GM19043 (cell line): Measurements from ENCODE around the gene CEMIP.

Source experiments
- ATAC-seq: cut with Tn5 transposase; IDR thresholded peaks from one replicate; pipeline ENCODE4 v1.9.1; 2021; ENCODE audit warnings: low read depth; ENCODE audit not compliant: unreplicated experiment

CEMIP gene

DNA sequence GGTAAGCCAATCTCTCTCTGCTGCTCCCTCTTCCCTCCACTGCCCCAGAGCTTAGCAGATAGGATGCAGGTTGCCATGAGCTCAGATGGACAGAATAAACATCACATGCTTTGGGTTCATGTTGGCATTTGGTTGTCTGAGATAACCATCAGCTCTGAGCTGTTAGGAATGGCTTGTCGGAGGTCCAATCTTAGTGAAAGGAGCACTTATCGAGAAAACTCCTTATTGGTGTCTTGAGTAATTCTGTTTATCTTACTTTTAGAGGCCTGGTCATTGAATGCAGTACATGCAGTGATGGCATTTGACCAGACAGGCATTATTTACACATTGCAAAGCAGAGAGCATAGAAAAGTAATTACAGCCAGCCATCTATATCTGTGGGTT lies 99.7 kb downstream of the CEMIP start:
- ATAC-seq, result no peak

DNA sequence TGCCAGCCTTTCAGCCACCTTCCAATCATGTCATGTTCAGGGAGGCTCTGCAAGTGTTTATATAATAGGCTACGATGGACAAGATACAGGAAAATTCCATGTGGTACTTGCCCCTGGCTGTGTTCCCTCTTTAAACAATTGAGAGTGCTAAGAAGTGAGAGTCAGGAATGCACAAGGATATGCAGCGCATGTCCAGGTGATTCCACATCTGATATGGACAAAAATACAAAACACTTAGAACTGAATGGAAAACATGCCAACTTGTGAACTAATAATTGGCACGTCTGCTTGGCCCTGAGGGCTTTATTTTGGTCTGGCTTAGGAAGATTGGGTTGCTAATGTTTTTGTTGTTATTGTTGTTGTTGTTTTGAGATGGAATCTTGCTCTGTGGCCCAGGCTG lies 100.9 kb downstream of the CEMIP start:
- ATAC-seq, result no peak

DNA sequence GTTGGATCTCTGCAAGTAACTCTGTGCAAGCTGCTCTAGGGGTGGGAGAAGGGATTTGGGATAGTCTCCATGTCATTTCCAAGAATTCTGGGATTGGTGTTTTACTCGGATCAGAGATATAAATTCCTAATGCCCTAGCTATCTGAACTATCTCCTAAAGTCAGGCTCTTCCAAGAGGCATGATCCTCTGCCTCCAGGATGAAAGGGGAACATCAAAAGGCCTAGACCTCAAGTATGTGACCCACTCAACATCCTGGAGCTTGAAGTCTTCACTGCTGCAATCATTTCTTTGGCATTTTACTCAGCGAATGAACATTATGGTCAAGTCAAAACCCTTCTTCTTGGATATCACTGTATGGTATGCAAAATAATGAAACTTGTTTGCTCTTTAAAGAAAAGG lies 104.5 kb downstream of the CEMIP start:
- no peak for ATAC-seq

DNA sequence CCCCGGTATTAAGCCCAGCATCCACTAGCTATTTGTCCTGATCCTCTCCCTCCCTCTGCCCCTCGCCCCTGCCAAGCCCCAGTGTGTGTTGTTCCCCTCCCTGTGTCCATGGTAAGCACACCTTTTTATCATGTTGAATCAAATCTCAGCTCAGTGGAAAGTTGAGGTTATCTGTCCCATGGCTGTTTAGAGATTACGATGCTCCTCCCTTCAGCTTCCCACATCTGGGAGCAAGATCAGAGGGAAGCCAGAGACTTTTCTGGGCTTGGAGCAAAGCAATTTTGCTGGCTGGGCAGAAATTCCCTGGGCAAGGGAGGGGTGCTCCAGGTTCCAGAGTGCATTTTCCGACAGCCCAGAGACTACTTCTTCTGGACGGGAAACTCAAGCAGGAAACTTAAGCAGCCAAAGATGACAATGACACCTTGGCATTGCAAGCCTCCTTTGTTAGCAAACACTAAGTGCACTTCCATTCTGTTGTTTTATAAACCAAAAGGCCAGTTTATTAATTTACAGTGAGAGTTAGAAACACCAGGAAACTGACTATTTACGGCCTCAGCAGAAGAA lies 105.9 kb downstream of the CEMIP start:
- ATAC-seq, result no peak

DNA sequence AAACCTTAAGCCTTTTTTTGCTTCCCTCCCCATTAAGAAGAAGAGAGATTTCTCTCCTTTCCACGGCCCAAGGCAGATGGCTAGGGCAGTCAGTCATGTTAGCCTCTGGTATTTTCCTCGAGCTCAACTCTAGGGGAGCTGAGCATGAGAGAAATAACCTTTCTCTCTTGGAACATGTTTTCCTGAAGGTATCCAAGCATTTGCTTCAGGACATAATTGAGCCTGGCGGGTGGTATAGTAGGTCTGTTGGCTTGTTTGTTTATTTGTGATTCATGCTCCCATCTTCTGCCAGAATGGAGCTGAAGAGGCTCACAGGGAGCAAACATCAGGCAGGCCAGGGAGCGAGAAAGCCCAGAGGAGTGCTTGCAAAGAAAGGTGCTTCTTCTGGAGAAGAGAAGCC lies 108.0 kb downstream of the CEMIP start:
- no peak for ATAC-seq

DNA sequence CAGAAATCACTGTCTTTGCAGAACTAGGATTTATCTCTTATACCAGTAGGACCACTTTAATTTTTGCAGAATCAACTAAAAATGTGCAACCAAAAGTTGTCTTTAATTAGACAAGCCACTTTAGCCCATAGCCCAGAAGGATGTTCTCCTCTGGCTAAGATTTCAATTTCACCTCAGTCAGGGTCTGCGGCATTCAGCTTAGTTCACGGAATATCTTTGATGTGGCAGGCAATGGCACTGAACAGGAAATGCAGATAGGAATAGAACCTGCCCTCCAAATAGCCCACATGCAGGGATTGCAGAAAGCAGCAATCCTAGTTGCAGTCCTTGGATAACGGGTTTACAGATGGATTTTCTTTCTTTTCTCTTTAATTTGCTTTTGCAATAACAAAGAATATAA lies 109.7 kb downstream of the CEMIP start:
- no peak for ATAC-seq

DNA sequence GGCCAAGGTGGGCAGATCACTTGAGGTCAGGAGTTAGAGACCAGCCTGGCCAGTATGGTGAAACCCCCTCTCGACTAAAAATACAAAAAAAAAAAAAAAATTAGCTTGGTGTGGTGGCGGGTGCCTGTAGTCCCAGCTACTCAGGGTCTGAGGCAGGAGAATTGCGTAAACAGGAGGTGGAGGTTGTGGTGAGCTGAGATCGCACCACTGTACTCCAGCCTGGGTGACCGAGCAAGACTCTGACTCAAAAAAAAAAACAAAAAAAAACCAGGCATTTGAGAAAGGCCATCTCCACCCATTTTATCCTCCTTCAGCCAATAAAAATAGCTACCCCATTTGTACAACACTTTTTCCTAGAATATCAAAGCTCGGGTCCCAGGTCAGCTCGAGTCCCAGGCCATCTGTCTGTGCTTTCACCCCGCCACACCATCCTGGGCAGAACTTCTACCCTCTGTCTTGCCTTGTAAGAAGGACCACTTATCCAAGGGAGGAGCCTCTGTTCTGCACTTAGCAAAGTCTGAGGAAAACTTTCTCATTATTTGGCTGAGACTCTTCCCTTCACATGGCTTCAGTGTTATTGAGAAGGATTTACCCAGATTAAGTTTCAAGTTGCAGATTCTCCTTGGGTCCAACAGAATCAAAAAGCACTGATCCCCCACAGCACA lies 111.3 kb downstream of the CEMIP start:
- ATAC-seq, result no peak

DNA sequence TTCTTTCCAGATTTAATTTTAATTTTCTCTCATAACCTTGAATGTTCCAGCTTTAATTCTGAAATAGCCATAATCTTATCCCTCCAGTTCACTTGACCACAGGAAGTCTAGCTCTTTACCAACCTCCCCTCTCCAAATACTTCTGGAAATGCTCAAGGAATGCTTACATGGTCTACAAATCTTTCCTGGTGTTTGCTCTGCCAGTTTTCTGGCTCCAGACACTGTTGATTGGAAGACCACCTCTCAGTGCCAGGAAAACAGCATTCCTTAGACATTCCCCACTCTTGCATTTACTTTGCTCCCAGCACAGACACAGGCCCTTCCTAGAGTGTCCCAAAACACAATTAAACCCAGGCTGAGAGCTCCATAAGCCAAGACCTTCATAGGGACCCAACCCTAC lies 111.8 kb downstream of the CEMIP start:
- no peak for ATAC-seq

DNA sequence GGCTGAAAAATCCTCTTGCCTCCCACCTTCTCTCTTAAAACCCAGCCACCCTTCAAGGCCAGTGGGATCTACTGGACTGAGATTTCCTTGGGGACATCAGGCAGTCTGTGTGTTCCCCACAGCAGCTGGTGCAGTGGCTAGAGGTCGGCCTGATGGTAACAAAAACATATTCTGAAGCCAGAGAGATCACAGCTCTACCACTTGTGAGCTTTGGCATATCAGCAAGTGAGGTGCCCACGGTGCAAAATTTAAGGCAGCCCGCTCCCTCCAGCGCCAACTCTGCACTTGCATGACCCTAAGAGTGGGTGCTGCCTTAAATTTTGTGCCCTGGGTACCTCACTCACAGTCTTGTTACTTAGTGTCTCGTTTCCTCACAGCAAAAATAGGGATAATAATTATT lies 113.2 kb downstream of the CEMIP start:
- ATAC-seq, result no peak

DNA sequence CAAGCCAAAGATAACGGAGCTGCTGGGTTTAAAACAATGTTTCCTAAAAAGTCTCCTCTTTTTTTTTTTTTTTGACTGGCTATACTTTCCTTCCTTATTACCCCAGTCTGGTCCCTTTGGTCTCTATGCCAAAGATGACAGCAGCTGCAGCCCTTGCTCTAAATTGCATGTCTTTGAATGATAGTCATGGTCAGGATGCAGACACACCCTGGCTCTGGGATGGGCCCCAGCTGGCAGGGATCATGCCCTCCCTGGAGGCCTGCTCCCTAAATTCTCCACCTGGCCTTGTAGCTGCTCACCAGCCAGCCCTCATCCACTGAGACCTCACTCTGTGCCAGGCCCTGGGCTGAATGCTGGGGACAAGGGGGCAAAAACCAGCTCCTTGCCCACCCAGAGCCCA lies 114.6 kb downstream of the CEMIP start:
- ATAC-seq, result no peak

DNA sequence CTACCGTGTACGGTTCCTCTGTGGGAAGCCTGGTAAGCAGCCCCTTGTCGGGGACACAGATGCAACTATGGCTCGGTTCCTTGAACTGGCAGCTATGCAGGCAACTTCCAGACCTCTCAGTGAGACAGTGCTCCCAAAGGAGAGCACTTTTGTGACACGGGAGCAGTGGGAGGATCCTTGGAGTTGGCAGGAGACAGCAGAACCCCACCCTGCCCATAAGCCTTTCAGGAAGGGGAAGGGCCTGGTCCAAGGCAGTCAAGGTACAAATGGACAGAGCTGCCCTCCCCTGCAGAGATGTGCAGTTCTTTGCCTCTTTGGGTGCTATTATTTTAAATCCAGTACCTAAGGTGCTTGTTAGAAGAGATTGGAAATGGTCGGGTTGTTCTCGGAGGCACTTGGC lies 115.9 kb downstream of the CEMIP start:
- no peak for ATAC-seq

DNA sequence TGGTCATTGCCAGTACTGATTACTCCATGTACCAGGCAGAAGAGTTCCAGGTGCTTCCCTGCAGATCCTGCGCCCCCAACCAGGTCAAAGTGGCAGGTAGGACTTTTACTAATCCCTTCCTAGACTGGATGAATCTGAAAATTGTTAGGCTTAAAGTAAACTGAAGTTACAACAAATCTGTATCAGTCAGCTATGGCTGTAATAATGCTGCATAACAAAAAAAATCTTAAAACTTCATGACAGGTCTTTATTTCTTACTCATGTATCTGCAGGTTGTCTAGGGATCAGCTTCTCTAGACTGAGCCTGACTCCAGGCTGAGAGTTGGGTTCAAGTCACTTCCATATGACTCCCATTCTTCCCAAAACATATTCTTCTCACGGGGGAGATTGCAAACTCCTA lies 116.8 kb downstream of the CEMIP start:
- no peak for ATAC-seq

DNA sequence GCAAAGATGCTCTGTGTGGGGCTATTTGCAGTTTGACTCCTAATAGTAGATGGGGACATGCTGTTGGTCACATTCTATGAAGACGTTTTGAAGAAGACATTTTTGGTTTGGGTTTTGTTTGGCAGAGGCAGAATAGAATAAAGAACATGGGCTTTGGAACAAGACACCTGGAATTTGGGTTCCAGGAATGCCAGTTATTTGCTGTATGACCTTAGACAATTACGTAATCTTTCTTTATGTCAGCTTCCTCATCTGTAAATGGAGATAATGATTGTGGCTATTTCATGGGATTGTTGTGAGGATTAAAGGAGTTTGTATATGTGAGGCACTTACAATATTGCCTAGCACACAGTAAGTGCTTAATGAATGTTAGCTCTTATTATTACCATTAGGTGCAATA lies 118.9 kb downstream of the CEMIP start:
- ATAC-seq, result no peak

DNA sequence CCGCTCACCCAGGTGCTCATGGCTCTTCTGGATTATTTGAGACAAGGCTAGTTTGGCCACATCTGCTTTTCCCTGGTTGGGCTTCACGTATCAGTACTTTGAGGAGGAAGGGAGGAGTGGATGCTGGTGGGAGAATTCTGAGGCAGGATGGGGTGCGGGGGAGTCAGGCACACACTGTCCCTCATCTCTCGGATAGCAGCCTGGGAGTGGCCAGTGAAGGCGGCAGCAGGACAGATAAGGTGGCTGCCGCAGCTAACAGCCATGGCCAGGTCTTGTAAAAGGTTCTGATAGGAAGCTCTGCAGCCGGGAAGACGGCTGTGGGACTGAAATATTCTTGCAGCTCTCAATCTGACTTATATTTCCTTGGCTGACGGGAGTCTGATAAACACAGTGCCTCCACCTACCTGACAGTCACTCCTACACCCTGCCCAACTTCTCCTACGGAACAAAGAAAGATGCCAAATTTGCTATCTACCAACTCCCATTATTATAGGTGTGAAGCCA lies 123.2 kb downstream of the CEMIP start:
- no peak for ATAC-seq

DNA sequence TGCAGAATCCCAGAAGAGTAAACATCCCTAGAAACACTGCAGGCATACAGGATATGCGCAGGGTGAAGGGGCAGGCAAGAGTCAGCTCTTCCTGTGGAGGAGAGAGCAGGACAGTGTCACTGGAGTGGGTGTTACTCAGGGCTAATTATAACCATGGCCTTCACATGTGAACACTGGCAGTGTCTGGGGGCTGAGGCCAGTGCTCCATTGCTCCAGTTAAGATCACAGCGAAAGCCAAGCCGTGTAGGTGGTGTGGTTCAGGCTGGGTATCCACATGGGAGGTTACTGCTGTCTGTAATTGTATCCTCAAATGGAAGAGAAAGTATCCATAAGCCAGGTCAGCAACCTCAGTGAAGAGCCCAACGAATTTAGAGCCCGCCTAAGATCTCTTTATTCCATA lies 125.8 kb downstream of the CEMIP start:
- no peak for ATAC-seq

DNA sequence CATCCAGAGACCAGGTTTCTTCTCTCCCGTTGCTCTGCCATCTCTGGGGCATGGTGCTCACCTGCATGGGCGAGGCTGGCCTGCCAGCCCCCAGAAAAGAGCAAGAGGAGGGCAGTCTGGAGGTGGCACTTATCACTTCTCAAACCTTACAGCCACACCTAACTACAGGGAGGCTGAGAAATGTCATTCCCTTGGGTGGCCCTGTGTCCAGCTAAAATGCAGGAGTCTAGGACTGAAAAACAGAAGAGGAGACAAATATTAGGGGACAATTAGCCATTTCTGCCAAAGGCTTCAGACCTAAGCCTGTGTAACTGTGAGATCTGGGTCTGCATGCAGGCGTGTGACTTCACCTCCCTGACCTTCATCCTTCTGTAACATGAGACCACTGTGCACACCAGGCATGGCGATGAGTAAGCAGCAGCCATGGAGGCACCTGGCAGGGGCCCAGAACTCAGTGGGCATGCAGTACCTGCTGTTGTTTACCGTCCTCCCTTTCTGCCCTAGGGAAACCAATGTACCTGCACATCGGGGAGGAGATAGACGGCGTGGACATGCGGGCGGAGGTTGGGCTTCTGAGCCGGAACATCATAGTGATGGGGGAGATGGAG lies 127.1 kb downstream of the CEMIP start:
- ATAC-seq, result no peak

DNA sequence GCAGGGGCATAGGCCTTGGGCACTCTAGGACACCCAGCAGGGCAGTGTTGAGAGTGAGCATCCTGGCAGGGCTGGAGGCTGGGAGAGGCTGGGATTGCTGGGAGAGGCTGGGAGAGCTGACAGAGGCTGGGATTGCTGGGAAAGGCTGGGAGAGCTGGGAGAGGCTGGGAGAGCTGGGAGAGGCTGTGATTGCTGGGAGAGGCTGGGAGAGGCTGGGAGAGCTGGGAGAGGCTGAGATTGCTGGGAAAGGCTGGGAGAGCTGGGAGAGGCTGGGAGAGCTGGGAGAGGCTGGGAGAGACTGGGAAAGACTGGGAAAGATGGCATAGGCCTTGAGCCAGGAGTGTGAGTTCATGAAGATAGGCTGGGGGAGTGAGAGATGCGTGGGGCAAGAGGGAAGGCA lies 132.7 kb downstream of the CEMIP start:
- ATAC-seq, result no peak

DNA sequence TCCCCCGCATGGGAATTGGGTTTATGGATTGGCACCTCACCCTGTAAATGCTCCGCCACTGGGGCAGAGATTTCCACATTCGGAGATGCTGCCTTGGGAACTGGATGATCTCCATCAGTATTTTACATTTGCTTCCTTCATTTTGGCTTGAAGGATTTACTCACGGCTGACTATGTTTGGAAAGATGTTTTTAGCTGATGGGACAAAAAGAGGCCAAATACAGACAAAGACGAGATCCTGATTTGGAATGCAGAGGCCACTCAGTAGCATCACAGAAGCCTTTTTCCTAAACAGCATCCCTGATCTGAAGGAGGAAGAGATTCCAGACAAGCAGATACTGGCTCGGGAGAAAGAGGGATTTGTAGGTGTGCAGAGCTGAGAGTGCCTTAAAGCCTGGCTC lies 133.5 kb downstream of the CEMIP start:
- no peak for ATAC-seq

DNA sequence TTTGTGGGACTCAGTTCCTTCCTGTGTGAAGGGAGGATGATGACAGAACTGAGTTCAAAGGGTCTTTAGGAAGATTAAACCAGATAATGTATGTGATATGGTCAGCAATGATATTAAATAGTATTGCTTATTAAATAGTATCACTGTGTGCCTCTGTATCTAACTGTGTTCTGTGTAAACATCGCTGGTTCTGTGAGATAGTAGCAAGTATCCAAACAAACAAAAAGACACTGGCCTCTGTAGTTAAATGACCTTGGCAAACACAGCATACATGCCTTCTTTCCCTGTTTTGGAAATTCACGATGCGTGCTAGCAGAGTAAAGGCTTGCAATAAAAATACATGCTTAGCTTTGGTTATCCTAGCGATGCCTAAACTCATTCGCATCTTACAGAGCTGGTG lies 134.4 kb downstream of the CEMIP start:
- no peak for ATAC-seq

DNA sequence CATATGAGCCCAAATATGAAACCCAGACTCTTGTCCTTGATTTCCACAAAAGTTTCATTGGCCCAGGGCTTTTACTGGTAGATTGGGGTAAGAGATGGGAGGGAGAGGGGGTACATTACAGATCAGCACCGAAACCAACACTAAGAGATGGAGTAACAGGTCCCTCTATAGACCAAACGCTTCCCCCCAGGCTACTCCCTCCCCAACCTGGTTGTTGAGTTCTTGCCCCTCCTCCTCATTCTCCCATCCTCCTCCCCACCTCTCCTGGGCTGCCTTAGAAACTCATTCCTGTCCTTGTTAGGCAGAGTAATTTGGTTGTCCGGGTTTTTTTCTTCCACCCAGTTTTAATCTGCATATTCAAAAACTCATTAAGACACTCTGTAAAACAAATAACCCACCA lies 136.3 kb downstream of the CEMIP start:
- no peak for ATAC-seq

DNA sequence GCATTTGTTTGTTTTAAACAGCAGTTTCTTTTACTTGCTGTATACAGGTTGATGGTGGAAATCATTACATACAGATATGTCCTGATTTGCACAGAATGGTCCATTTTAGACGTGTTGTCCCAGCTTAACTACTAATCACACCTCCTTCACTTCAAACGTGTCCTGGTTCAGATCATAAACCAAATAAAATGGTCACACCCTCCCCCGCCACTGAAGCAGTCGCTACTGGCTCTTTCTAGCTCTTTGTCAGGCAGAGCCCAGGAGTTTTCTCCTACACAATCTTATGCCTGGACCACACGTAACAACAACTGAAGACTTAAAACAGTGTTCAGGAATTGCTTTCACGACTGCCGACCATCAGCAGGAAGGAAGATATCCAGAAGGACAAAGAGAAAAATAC lies 136.9 kb downstream of the CEMIP start:
- ATAC-seq, result no peak

DNA sequence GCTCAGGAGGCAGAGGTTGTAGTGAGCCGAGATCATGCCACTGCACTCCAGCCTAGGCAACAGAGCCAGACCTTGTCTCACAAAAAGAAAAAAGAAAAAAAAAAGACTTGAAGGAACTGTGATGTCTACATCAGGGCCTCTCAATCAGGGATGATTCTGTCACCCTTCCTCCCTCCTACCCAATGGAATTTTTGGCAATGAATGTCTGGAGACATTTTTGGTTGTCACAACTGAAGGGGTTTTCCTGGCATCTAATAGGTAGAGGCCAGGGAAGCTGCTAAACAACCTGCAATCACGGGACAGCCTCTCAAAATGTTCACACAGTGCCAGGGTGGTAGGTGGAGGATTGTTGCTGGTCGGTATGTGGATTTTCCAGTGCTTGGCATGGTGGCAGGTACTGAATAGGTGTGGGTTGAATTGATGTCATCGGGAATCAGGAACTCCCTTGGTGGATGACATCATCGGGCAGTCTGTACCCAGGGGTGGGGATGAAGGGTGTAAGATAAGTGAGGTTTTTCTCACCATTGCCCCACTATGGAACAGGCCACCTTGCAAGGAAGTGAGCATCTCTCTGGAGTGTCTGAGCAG lies 139.1 kb downstream of the CEMIP start:
- ATAC-seq, result no peak
